HG03354 (cell line): ENCODE measurements around the gene OLR1.
"Not testable (repeated sequence)": the region's sequence is repeated elsewhere in the genome, so short reads cannot be mapped to it uniquely, and the experiment has no call there.

Experiments used
- ATAC-seq: cut with Tn5 transposase; IDR thresholded peaks from one replicate; pipeline ENCODE4 v1.9.1; 2021; ENCODE audit warnings: mild to moderate bottlenecking; ENCODE audit not compliant: unreplicated experiment, poor library complexity, severe bottlenecking

Gene OLR1

DNA sequence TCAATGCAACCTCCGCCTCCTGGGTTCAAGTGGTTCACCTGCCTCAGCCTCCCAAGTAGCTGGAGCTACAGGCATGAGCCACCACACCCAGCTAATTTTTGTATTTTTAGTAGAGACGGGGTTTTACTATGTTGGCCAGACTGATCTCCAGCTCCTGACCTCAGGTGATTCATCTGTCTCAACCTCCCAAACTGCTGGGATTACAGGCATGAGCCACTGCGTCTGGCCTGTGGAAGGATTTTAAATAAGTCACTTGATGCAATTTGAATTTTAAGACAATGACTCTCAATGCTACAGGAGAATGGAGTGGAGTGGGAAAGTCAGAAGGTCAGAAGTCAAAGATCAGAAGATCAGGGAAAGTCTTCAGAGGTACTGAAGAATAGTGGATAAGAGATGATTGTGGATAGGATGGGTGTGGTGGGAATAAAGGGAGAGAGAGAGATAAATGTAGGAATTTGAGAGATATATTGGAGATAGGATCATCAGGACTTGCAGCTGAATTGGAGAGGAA, 22.3 kb upstream of the OLR1 start:
- ATAC-seq, result no peak

- ATAC-seq, result no peak
Measured at GRCh38 chr12:10191865-10192264, 19.9 kb upstream of the OLR1 start.

DNA sequence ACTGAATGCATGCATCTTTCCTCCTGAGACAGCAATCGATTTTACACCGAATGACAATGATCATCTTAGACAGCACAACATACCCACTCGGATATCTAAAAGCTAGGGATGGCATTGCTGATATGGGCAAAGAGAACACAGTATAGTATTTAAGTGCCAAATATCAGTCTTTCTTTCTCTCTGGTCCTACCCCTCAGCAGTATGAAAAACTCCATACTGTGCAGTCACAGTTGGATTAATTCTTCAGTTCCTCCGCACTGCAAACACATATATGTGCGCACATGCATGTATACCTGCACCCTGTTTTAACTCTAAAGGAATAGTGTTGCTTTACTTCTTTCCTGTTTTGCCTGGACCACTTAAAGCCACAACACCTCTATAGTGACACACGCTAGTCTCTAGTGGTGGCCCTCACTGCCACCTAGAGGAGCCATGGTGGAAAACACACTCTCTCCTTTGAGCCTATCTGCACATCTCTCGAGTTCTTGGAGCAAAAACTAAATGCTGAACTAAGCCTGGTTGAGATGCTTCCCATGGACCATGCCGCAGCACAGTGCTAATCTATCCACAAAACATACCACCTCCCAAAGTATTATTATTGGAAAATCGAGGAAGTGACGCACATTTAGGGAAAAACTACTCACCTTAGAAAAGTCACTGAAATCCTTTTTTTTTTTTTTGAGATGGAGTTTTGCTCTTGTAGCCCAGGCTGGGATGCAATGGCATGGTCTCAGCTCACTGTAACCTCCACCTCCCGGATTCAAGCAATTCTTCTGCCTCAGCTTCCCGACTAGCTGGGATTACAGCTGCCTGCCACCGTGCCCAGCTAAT, 18.8 kb upstream of the OLR1 start:
- ATAC-seq, result peak; percentile 84

DNA sequence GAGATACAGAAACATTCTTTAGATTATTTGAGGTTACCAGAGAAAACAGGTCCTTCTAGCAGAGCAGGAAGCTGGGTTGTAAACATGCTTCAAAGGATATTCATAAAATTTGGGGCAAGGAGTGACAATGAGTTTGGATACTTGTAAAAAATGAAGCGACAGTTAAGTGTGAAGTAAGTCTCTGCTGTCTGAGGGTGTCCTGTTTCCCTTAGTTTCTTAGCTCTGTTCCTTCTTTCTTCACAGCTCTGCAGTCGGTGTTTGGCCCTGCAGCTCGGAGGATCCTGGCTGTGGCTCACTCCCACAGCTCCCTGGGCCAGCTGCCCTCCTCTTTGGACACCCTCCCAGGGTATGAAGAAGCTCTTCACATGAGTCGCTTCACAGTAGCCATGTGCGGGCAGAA, 17.7 kb upstream of the OLR1 start:
- no peak for ATAC-seq

DNA sequence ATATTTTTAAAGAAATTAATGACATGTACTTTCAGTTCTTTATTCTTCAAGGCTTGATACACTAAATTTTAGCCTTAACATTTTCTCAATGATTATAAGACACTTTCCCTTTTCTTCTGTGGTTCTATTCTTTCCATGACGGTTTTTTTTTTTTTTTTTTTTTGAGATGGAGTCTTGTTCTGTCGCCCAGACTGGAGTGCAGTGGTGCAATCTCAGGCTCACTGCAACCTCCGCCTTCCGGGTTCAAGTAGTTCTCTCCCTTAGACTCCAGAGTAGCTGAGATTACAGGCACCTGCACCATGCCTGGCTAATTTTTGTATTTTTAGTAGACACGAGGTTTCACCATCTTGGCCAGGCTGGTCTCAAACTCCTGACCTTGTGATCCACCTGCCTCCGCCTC, 15.0 kb upstream of the OLR1 start:
- ATAC-seq, result not testable (repeated sequence)

- ATAC-seq, result no peak
Measured at GRCh38 chr12:10186299-10186698, 14.4 kb upstream of the OLR1 start.

GRCh38 chr12:10184261-10184843, 12.4 kb upstream of the OLR1 start:
- no peak for ATAC-seq

DNA sequence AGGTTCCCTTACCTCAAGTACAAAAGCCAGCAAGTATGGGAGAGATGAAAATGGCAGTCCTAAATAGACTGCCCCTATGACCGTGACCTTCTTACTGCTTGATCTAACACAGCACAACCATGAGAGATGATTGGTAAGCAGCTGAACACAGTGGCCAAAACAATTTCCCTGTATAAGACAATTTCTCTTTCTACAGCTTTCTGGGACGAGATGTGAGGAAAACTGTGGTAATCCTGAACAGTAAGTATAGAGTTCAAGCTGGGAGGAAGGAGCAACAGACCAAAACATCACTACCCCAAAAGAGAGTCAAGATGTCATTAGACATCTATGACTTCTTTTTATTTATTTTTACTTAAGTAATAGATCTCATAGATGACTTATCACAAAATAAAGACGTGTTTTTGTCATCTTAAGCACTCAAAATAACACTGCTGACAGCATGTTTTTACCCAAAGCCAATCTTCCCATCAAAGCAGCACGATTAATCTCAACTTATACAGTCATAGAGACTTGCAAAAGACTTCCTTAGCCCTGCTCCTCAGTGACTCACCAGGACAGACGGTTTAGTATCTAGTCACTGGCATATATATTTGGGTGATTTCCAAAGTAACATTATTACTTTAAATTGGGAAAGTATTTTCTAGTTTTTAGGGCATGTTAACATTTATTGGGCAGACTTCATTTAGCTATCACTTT, 10.6 kb upstream of the OLR1 start:
- ATAC-seq, result no peak

GRCh38 chr12:10179776-10180181, 7.8 kb upstream of the OLR1 start:
- ATAC-seq, result no peak

DNA sequence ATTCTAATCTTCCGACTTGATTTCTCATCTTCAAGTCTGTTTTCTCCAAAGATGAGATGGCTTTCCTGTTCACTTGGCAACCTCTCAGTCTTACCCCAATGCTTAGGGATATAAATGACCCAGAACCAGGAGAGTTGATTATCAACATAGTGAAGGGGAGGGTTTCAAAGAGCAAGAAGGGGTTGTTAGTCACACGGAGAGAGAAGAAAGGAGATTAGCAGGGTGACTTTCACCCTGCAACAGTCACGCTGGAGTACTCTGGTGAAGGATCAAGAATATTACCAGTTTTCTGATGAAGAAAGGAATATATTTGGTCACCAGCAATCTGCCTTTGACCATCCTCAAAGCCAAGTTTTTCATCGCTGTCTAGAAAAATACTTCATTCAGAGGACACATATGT, 6.9 kb upstream of the OLR1 start, which contains the start of gene TMEM52B:
Gene TMEM52B (plus strand): TSS at position 212 of the 400 bp plus-strand sequence. CDS start 543 bp downstream, outside the sequence.
- no peak for ATAC-seq

- ATAC-seq, result no peak
Measured at GRCh38 chr12:10175846-10176636, 4.1 kb upstream of the OLR1 start.

DNA sequence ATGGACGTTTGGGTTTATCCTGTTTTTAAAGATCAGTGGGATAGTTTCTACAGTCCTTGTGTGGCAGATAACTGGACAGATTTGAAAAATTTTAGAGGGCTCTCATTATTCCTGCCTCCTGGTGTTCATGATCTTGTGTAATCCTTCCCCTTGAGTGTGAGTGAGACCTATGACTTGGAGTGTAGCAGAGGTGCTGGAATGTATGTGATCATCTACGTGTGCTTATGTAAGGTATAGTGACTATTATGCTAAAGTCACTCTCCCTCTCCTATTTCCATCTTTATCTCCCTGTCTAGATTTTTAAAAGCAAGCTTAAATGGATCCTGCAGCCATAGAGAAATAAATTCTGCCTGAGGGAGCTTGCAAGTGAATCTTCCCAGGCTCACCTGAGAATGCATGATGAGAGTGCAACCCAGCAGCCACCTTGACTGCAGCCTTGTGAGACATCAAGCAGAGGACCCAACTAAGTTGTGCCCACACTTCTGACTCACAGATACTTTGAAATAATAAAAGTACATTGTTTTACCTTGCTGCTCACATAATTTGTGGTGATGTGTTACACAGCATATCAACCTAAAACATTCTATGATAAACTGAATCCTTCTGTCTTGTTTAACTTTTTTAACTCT, 3.2 kb upstream of the OLR1 start:
- ATAC-seq, result no peak

DNA sequence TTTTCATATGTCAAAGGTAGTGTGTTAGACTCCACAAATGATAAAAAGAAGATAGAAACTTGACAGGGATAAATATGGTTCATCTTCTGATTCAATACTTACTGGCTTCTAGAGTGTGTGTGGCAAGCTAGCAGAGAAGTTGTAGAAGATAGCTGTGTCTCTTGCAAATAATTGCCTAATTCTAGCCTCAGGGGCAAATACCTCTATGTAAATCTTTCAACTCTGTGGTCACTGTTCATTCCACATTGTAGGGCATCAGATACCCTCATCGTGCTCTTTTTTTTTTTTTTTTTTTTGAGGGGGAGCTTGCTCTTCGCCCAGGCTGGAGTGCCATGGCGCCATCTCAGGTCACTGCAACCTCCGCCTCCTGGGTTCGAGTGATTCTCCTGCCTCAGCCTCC, 1.7 kb downstream of the OLR1 start:
- ATAC-seq, result no peak

GRCh38 chr12:10169104-10169503, 2.8 kb downstream of the OLR1 start:
- no peak for ATAC-seq

DNA sequence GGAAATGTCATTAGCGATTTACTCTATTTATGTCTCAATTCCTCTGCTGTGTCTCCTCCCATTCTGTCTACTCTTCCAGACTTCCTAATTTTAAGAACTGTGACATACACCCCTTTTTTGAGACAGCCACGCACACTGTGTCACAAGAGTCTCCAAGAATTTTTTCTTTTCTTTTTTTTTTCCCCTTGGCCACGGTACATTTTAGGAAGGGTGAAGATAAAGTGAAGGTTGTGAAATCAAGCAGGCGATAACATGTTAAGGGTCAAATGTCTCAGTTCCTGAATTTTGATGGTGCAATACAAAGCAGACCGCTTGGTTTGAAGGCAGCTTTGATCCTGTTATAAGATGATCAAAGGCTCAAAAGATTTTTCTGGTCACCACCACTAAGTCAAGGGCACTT, 4.3 kb downstream of the OLR1 start:
- ATAC-seq, result no peak

DNA sequence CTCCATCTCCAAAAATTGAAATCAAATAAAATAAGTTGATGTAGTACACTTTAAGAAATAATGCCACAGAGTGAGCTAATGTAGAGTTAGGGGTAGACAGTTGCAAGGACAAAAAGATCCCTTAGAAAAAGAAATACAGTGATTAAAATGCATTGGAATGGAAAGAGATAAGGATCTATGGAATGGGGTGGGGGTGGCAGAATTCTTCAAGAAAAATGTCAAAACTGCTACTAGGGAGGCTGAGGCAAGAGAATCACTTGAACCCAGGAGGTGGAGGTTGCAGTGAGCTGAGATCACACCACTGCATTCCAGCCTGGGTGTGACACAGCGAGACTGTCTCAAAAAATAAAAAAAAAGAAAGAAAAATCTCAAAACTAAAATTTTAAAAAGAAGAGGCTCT, 6.5 kb downstream of the OLR1 start:
- no peak for ATAC-seq

GRCh38 chr12:10163084-10163483, 8.8 kb downstream of the OLR1 start:
- ATAC-seq, result no peak

- no peak for ATAC-seq
Measured at GRCh38 chr12:10160617-10161385, 11.1 kb downstream of the OLR1 start.

GRCh38 chr12:10159280-10159679, 12.7 kb downstream of the OLR1 start:
- no peak for ATAC-seq
